Neural crest cell (in vitro differentiated cells): ENCODE results near the gene PRPF19. TPM values are rescaled to one million over a fixed set of nuclear protein-coding genes. Genes with fewer than 3 reads are reported as not detected.
A peak's percentile ranks its signal among the peaks of the same experiment; 100 is the strongest.

ENCODE experiments used
- DNase-seq: peaks from one replicate; pipeline ENCODE4 v3.0.0; 2021; ENCODE audit warnings: low read depth, mixed read lengths, low spot score
- H3K27ac Mint-ChIP-seq: one replicate; pipeline ENCODE4 v1.8.0; 2021; ENCODE audit warnings: mild to moderate bottlenecking, mixed read lengths; ENCODE audit not compliant: unreplicated experiment
- H3K27me3 Mint-ChIP-seq: 2 replicates; pipeline ENCODE4 v1.8.0; 2021; ENCODE audit warnings: low read depth, mild to moderate bottlenecking, mixed read lengths
- H3K36me3 Mint-ChIP-seq: 2 replicates; pipeline ENCODE4 v1.8.0; 2021; ENCODE audit warnings: low read depth, mild to moderate bottlenecking, mixed read lengths
- H3K4me1 Mint-ChIP-seq: 2 replicates; pipeline ENCODE4 v1.8.0; 2021; ENCODE audit warnings: mixed read lengths
- H3K4me3 Mint-ChIP-seq: one replicate; pipeline ENCODE4 v1.8.0; 2021; ENCODE audit warnings: mild to moderate bottlenecking, mixed read lengths
- H3K9me3 Mint-ChIP-seq: 2 replicates; pipeline ENCODE4 v1.8.0; 2021; ENCODE audit warnings: mixed read lengths
- total RNA-seq: library from RNA; stranded (reverse); gene quantifications from 2 replicates; pipeline ENCODE4 v1.2.1, GENCODE V29; 2021
- TF ChIP-seq, protein P1 (sequence below): fragments of 200-600 bp; sonication (generic); conservative IDR thresholded peaks from 2 replicates; pipeline ENCODE4 v1.5.0; 2021; ENCODE audit warnings: antibody characterized with exemption, mild to moderate bottlenecking

PRPF19 gene
- total RNA-seq, 1 donor from 2014 or later: 183 TPM

DNA sequence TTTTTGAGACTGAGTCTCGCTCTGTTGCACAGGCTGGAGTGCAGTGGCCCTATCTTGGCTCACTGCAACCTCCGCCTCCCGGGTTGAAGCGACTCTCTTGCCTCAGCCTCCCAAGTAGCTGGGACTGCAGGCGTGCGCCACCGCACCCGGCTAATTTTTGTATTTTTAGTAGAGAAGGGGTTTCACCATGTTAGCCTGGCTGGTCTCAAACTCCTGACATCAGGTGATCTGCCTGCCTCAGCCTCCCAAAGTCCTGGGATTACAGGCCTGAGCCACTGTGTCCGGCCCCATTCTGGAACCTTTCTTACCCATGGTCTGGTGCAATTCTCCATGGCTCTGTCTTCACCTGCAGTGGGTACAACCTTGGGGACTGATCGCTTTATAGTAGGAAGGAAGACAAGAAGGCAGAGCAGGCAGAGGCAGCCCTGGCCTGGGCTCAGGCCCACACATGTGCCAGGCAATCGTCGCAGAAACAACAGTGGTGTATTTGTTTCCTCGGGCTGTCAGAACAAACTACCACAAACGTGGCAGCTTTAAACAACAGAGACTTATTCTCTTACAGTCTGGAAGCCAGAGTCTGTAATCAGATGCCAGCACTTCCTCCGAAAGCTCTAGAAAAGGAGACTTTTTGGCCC is 46.7 kb downstream of the PRPF19 start:
- no peak for DNase-seq
- no peaks in the 10 kb centered on the region for H3K27me3 Mint-ChIP-seq
- no peaks in the 10 kb centered on the region for H3K36me3 Mint-ChIP-seq
- no peak overlapping the region for H3K4me3 Mint-ChIP-seq
- H3K4me1 Mint-ChIP-seq: peaks cover 11% of the 10 kb centered on the region
- peak overlapping the region; percentile 84 for H3K27ac Mint-ChIP-seq
- H3K9me3 Mint-ChIP-seq: no peaks in the 10 kb centered on the region
- TF ChIP-seq, protein P1, sequence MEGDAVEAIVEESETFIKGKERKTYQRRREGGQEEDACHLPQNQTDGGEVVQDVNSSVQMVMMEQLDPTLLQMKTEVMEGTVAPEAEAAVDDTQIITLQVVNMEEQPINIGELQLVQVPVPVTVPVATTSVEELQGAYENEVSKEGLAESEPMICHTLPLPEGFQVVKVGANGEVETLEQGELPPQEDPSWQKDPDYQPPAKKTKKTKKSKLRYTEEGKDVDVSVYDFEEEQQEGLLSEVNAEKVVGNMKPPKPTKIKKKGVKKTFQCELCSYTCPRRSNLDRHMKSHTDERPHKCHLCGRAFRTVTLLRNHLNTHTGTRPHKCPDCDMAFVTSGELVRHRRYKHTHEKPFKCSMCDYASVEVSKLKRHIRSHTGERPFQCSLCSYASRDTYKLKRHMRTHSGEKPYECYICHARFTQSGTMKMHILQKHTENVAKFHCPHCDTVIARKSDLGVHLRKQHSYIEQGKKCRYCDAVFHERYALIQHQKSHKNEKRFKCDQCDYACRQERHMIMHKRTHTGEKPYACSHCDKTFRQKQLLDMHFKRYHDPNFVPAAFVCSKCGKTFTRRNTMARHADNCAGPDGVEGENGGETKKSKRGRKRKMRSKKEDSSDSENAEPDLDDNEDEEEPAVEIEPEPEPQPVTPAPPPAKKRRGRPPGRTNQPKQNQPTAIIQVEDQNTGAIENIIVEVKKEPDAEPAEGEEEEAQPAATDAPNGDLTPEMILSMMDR: no peak

- no peaks in the 10 kb centered on the region for H3K9me3 Mint-ChIP-seq
- TF ChIP-seq, protein P1: no peak
- peak overlapping the region; percentile 97 for H3K27ac Mint-ChIP-seq
- no peaks in the 10 kb centered on the region for H3K36me3 Mint-ChIP-seq
- no peak for DNase-seq
- peaks cover 11% of the 10 kb centered on the region for H3K4me1 Mint-ChIP-seq
- no peaks in the 10 kb centered on the region for H3K27me3 Mint-ChIP-seq
- H3K4me3 Mint-ChIP-seq: no peak overlapping the region
These were observed 47.5 kb downstream of the PRPF19 start for GRCh38 chr11:60858731-60859464.

GRCh38 chr11:60858236-60858635 is 48.1 kb downstream of the PRPF19 start:
- H3K27me3 Mint-ChIP-seq: no peaks in the 10 kb centered on the region
- no peak overlapping the region for H3K4me3 Mint-ChIP-seq
- no peaks in the 10 kb centered on the region for H3K9me3 Mint-ChIP-seq
- peaks cover 11% of the 10 kb centered on the region for H3K4me1 Mint-ChIP-seq
- no peaks in the 10 kb centered on the region for H3K36me3 Mint-ChIP-seq
- DNase-seq: no peak
- H3K27ac Mint-ChIP-seq: no peak overlapping the region
- TF ChIP-seq, protein P1: no peak

DNA sequence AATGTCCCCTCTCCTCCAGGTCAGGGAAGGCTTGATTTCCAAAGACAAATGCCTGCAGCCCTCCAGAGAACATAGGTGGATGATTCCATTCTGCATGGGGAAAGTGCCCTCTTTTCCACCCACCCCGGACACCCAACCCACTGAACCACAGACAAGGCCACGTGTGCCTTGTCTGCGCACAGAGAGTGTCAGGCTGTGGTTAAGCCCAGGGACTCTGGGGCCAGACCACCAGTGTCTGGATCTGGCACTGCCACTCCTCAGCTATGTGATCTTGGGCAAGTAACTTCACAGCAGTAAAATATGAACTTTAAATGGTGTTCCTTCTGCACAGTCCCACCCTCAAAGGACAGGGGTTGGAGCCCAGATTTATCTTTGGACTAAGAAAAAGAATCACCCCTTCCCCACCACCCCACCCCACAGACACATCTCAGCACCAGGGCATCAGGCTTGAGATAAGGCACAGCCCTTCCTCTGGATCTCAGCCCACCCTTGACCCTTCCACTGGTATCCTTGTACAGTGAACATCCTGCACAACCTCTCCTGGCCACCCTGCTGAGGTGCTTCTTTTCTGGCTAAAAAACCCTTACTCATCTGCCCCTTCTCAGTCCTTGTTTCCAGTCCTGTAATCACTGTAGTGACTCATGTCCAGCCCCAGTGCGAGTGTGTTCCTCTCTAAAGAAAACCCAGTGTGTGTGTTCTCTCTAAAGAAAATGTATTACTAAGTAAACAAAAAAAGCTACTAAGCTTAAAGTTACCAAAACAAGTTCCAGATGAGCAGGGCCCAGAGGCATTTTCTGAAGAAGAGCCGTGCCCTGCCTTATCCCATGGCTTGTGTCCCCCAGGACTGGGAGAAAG is 48.8 kb downstream of the PRPF19 start:
- H3K36me3 Mint-ChIP-seq: no peaks in the 10 kb centered on the region
- DNase-seq: no peak
- H3K4me1 Mint-ChIP-seq: peaks cover 11% of the 10 kb centered on the region
- H3K9me3 Mint-ChIP-seq: no peaks in the 10 kb centered on the region
- TF ChIP-seq, protein P1: no peak
- no peaks in the 10 kb centered on the region for H3K27me3 Mint-ChIP-seq
- H3K4me3 Mint-ChIP-seq: no peak overlapping the region
- peak overlapping the region; percentile 90 for H3K27ac Mint-ChIP-seq

- Mint-ChIP-seq H3K9me3 (no peaks in the 10 kb centered on the region), H3K4me1 (peaks cover 11% of the 10 kb centered on the region), H3K27me3 (no peaks in the 10 kb centered on the region), H3K27ac (no peak within 1 kb of the TSS), H3K36me3 (no peaks in the 10 kb centered on the region), H3K4me3 (no peak within 1 kb of the TSS)
- TF ChIP-seq, protein P1: no peak
- DNase-seq: no peak
These were observed 50.4 kb downstream of the PRPF19 start, which contains the start of gene PTGDR2 for GRCh38 chr11:60855726-60856633. Gene PTGDR2, minus strand, starts transcription at chr11:60855950. Its CDS starts 2,228 bp downstream, at chr11:60853722.
